Measurements from ENCODE around the gene PTPRC.

PTPRC gene

DNA sequence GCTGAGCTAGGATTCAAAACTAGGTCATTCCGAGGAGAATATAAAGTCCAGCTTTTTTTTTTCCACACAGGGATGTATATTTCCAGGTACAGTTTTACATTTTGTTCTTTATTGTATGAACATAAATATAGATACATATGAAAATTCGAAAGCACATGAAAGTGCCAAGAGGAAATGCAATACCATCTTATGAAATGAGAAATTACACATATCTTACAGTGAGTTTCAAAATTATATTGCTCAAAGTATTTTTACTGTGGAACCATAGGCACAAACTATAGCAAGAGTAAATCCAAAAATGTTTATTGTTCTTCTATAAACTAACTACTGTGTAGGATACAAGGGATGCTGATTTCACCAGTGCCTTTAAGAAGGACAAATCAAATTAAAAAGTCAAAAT, 39.0 kb downstream of the PTPRC start:
- DNase-seq: no peak

- DNase-seq: no peak
Observed at GRCh38 chr1:198678301-198678836, 39.5 kb downstream of the PTPRC start.

DNA sequence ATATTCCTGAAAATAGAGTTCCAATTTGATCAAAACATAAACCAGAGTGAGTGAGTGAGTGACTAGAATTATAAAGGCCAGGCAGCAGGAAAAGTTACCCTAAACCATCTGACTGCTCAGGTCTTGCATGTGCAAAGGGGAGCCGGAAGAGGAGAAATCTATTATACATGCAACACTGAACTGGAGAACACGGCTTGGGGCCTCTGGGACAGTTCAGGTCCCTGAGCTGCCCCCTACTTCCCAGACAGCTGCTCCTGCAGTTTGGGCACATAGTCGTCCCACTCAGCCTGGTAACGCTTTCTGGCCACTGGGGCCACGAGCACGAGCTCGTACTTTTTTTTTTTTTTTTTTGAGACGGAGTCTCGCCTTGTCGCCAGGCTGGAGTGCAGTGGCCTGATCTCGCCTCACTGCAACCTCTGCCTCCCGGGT, 40.1 kb downstream of the PTPRC start:
- no peak for DNase-seq

- DNase-seq: no peak
Observed at GRCh38 chr1:198679535-198680173, 40.8 kb downstream of the PTPRC start.

- DNase-seq: no peak
Observed at GRCh38 chr1:198680174-198680875, 41.5 kb downstream of the PTPRC start.

DNA sequence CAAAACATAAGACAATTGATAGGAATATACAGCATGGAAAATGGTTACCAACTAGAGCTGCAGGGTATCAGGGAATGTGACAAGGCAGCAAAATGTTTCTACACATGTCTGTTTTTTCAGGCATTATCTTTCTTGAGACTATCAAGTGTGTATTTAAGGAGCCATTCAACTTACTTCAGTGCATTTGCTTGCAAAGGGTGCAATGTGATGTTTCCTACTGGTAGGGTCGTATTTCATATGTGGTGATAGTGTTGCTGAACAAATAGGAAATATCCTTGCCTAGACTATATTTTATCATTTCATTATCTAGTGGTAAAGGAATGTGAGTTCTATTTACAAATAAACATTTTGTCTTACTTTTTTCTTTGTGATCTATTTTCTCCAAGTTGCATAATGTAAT, 42.4 kb downstream of the PTPRC start:
- DNase-seq: no peak

DNA sequence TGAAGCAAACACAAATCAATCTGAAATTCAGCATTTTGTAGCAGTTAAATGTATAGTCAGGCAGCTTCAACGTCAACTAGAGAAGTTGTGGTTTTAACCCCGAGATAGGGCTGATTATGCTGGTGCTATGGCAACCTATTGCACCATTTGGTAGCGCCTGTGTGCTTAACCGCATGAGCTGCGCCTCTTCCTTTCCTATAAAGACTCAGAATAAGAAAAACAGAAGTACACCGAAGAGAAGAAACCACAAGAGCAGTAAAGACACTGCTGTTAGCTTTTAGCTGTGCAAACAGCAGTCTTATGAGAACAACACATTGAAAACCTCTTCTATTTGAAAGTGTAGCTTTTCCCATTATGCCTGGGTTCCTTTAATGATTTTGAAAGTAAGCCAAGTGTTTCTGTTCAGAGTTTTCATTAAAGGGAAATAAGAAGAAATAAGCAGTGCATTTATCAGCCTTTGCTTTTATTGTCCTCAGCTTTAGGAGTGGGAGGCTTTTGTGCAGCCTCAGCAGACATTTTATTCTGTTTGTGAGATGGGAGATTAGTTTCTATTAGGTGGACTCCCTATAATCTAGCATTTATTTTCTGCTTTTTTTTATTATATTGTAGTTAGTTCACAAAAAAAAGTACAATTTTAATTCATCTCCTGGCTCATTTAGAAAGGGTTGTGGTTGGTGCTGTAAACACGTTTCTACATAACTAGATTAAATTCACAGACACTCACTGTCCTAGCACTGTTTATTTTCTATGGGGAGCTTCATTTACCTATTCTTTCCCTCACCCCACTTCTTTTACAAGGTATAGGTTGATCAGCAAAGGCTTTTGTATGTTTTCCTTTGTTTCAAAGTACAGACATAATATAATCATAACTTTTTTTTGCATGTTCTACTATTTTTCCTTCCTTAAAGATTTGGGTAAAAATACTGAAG, 43.3 kb downstream of the PTPRC start:
- peak; percentile 68 for DNase-seq

- no peak for DNase-seq
Observed at GRCh38 chr1:198682850-198683249, 44.0 kb downstream of the PTPRC start.

DNA sequence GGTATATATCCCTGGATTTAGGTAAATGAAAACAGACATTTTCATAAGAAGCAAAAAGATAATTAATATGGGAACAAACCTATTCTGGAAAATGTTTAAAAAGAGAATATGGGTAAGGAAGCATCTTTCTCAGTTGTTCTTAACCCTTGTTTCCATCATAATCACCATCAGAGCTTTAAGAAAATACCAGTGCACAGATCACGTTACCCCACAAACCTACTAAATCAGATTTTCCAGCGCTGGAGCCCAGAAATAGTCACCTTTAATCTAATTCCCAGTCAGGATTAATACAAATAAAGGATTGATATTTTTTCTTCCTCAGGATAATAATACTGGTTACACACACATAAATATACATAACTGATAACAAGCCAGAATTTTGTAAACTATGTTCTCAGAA, 44.6 kb downstream of the PTPRC start:
- no peak for DNase-seq

GRCh38 chr1:198686069-198686728, 47.4 kb downstream of the PTPRC start:
- no peak for DNase-seq

DNA sequence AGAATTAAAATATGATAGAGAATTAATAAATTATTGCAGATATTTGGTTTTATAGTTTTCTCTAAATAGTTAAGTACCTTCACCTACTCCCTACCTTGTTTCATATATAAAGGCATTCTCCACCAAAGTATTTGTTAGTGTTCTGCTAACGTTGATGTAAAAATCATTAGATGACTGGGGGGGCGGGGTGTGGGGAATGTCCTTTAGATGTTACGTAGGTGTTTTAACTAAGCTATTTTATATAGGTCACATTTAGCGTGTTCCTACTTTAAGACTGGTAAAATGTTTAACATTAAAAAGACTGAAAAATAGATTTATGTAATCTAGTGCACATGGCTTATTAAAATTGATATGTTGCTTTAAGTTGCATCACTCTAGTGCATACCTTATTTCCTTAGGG, 48.6 kb downstream of the PTPRC start:
- DNase-seq: no peak

GRCh38 chr1:198691063-198691462, 52.2 kb downstream of the PTPRC start:
- no peak for DNase-seq

- DNase-seq: no peak
Observed at GRCh38 chr1:198693321-198693720, 54.5 kb downstream of the PTPRC start.

DNA sequence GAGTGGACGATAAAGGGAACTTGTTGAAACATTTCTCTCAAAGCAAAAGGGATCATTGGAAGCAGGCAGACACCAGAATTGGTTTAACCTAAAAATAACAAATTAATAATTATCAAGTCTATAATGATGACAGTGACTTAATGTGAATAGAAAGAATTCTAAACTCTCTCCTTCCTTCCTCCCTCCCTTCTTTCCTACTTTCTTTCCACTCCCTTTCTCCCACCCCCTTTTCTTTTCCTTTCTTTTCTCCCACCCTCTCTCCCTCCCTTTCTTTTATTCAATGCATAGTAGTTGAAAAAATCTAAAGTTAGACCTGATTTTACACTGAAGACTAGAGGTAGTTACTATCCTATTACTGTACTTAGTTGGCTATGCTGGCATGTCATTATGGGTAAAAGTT, 55.7 kb downstream of the PTPRC start:
- DNase-seq: no peak

DNA sequence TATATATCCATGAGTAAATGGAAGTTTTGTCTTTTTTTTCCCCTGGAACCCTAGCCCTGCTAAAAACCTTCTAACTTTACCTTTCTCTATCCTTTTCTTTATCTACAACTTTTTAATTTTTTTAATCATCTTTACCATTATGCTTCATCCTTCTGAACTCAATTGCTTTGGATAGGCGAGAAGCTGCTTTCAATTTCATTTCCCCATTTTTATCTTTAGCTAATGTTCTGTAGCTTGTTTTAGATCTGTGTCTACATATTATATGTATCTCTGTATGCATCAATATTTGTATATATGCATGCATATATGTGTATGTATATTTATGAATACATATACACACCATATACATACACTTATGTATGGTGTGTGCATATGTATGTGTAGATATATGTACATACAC, 57.4 kb downstream of the PTPRC start:
- no peak for DNase-seq

GRCh38 chr1:198699167-198700015, 60.6 kb downstream of the PTPRC start:
- peak; percentile 59 for DNase-seq

DNA sequence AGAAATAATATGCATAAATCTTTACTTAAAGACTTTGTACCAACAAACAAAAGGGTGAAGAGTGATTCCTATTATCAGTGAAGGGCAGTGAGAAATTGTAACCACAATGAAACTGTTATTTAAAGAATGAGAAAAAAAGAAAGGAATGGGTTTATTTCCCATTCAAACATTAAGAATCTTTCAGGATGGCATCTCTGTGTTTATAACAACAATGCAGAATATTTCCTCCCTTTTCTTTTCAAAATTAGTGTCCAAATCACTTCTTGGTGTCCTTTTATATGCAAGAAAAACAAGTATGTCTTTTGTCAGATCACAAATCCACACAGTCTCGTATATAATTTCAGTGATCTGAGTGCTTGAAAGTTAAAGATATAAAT, 61.2 kb downstream of the PTPRC start:
- no peak for DNase-seq

DNA sequence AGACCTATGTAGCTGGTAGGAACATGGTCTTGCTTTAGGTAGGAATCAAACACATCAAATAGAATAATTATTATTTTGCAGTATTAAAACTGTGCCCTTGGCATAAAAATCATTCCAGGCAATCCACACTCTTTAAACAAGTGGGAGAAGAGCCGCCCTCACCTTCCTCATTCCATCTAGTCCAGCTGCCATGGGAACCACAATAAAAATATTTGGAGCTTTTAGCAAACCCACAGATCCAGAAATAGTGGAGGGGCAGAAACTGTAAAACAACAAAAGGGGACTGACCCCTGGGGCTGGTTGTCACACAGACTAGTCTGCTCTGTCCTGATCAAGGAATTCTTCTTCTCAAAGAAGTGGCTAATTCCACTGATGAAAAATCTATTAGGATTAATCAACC, 61.6 kb downstream of the PTPRC start:
- no peak for DNase-seq

- DNase-seq: no peak
Observed at GRCh38 chr1:198701250-198701649, 62.4 kb downstream of the PTPRC start.

DNA sequence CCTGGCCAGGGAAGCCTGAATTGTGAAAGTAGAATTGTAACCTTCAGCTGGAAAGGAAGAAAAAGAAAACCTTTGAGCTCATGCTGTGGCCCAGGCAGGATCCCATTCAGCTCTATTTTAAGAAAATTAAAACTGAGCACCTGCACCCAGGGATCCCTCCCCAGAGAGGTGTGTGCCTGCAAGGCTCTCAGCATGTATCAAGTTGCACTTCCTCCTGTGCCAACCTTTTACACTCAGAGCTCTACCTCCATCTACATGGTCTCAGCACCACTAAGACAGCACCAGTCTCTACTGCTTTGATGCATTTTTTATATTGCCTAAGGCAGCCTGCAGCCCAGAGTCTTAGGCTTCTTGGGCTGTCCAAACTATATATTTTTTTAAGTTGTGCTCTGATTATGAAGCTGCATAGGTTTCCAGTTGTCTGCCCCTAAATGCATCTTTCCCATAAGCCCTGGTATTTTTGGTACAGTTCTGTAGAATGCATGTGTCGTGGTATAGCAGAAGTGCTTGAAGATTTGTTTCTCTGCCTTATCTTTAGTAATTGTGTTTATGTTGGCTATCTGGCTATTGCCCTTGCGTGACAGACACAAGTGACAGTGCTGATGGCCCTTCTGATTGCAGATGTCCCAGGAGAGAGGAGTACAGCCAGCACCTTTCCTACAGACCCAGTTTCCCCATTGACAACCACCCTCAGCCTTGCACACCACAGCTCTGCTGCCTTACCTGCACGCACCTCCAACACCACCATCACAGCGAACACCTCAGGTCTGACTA, 63.1 kb downstream of the PTPRC start:
- no peak for DNase-seq

Data from activated CD4-positive, alpha-beta T cell treated with anti-CD3 and anti-CD28 coated beads for 1 hour (primary cell).